ENCODE results near the gene THRAP3. TPM values are rescaled to one million over a fixed set of nuclear protein-coding genes. Genes with fewer than 3 reads are reported as not detected.
A peak's percentile ranks its signal among the peaks of the same experiment; 100 is the strongest.

The THRAP3 gene
- total RNA-seq, 1 experiment from 2014 or later = 87.7 TPM

GRCh38 chr1:36351227-36351977 is 127.2 kb downstream of the THRAP3 start:
- peak; percentile 97 for DNase-seq (ENCODE audit: low read depth)

DNA sequence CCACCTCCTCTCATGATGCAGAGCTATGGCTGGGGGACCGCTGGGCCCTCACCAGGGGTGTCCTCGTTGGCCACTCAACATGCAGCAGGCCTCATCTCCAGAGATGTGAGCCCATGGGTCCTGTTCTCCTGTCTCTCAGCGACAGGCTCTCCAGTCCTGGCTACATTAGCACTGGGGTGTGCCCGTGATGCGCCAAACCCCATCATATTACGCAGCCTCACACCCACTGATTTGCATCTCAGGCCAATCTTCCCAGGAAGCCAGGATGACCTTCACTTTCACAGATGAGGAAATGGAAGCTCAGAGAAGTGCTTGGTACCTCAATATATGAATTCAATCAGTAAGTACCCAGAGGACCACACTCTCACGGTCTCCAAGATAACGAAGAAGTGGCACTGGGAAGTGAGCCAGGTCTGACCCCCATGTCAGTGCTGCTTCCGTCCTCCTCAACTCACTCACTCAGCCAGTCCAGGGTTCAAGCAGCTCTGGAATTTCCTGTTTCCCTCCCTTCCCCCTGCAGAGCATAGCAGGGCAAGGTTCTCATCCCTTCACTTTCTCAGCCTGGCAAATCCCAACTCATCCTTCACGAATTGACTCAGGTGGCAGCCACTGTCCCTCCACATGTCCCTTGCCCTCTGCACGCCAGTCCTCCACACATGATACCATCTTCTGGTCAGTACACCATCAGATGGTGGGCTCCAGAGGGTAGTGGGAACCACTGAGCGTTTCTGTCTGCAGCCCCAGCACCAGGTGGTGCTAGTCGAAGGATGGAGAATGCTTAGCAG is 128.1 kb downstream of the THRAP3 start:
- peak; percentile 45 for DNase-seq (ENCODE audit: low read depth)

DNA sequence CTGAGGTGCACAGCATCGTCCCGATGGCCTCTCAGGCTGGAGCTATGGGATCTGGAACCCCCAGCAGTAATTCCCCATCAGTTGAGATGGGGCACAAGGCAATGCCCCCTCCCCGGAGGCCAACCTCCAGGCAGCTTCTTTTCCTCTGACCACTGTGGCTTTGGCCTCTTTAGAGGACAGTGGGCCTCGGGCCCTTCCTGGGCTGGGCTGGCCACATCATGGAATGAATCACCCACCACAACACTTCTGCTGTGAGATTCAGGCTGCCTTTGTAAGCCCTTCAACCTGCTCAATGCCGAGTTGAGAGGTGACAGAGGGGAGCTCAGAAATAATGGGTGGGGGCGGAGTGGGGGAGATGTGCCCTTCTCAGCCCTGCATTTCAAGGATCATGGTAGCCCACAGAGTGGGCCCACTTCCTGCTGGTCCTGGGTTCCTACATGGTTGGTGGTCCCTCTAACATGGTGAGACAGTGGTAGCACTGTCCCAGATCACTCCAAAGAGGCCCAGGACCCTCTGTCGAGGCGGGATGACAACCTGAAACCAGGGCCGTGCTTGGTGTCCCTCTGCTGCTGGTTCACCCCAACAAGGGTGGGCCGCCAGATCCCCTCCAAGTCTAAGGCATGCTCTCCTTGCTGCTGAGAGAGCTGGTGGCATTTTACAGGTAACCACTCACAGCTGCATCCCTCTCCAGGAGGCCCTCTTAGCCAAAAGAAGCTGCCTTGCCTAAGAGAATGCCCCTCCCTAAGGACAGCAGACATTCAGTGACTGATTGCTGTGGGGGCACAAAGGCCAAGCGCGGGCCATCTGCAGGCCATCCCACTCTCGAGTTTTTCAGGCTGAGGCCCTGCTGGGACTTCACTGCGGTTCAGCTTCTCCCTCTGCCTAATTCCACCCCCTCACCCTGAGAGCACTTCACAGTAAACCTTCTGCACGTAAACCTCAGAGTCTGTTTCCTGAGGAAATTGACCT is 129.0 kb downstream of the THRAP3 start:
- DNase-seq (ENCODE audit: low read depth) = peak; percentile 83

DNA sequence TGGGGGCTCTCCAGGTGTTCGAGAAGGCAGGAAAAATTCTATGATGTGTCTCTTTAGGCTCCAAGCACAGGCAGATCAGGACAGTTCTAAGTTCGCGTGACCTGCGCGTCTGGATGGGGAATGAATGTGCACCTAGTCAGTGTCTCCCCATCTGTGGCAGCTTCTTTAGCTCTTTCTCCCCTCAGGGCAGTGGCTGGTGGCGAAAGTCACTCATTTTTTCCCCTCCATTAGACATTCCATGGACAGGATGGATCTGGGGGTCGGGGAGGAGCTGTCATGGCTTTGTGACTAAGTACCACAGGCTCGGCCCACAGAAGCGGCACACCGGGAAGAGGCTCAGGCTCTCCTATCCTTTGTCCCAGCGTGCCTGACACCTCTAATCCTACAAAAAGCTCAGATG is 130.2 kb downstream of the THRAP3 start:
- DNase-seq (ENCODE audit: low read depth) = no peak

Other genes with a start within 250 kb of the THRAP3 start
- not detected in 2 replicates for gene TEKT2, start 140.3 kb upstream of the THRAP3 start, total RNA-seq (2014; rRNA removed)
- gene ADPRS, start 135.6 kb upstream of the THRAP3 start, total RNA-seq (2014; rRNA removed) = 41.2 and 46.9 TPM in 2 replicates
- gene COL8A2, start 99.2 kb upstream of the THRAP3 start, total RNA-seq (2014; rRNA removed) = 0.11 and 0.26 TPM in 2 replicates
- 129 and 134 TPM in 2 replicates for gene TRAPPC3, start 75.0 kb upstream of the THRAP3 start, total RNA-seq (2014; rRNA removed)
- 252 and 271 TPM in 2 replicates for gene MAP7D1, start 68.3 kb upstream of the THRAP3 start, total RNA-seq (2014; rRNA removed)
- 2.6 and 3.3 TPM in 2 replicates for gene SH3D21, start 81.9 kb downstream of the THRAP3 start, total RNA-seq (2014; rRNA removed)
- 72.8 and 88.1 TPM in 2 replicates for gene EVA1B, start 99.2 kb downstream of the THRAP3 start, total RNA-seq (2014; rRNA removed)
- gene STK40, start 161.5 kb downstream of the THRAP3 start, total RNA-seq (2014; rRNA removed) = 13.7 and 16.2 TPM in 2 replicates
- gene LSM10, start 173.5 kb downstream of the THRAP3 start, total RNA-seq (2014; rRNA removed) = 7.3 and 11.6 TPM in 2 replicates
- gene OSCP1, start 226.0 kb downstream of the THRAP3 start, total RNA-seq (2014; rRNA removed) = 4.5 and 7.1 TPM in 2 replicates
- 78.9 and 80.3 TPM in 2 replicates for gene MRPS15, start 239.9 kb downstream of the THRAP3 start, total RNA-seq (2014; rRNA removed)